Ectodermal cell (in vitro differentiated cells): Measurements from ENCODE around the gene CCDC89.

Source experiments
- H3K27ac ChIP-seq: 2 replicates; pipeline ENCODE4 v1.7.0; 2013; ENCODE audit warnings: mild to moderate bottlenecking, low read depth, low read length; ENCODE audit not compliant: insufficient read depth, poor library complexity, severe bottlenecking
- H3K27me3 ChIP-seq: 2 replicates; pipeline ENCODE4 v1.7.0; 2013; ENCODE audit warnings: mild to moderate bottlenecking, low read length; ENCODE audit not compliant: insufficient read depth, control insufficient read depth, poor library complexity, severe bottlenecking
- H3K36me3 ChIP-seq: one replicate; pipeline ENCODE4 v1.7.0; 2013; ENCODE audit warnings: low read length; ENCODE audit not compliant: control insufficient read depth, insufficient read depth
- H3K4me1 ChIP-seq: one replicate; pipeline ENCODE4 v1.7.0; 2013; ENCODE audit warnings: low read length; ENCODE audit not compliant: control insufficient read depth, insufficient read depth
- H3K4me3 ChIP-seq: 2 replicates; pipeline ENCODE4 v1.7.0; 2013; ENCODE audit warnings: low read depth, low read length, control low read depth; ENCODE audit not compliant: insufficient read depth
- H3K9me3 ChIP-seq: 2 replicates; pipeline ENCODE4 v1.7.0; 2013; ENCODE audit warnings: mild to moderate bottlenecking, low read length, moderate library complexity; ENCODE audit not compliant: control insufficient read depth
- WGBS, 2 experiments: methylation state at CpG; one replicate each; pipeline ENCODE4 v1.1.7; 2013; ENCODE audit warnings: missing lambda C conversion rate in 2 of 2; 5-methylcytosine and 5-hydroxymethylcytosine counted together

The CCDC89 gene

GRCh38 chr11:85717429-85717828 lies 31.4 kb upstream of the CCDC89 start:
- Histone ChIP-seq H3K36me3 (no peaks in the 10 kb centered on the region), H3K27me3 (no peaks in the 10 kb centered on the region), H3K4me1 (peaks cover 39% of the 10 kb centered on the region), H3K9me3 (no peaks in the 10 kb centered on the region), H3K27ac (no peak overlapping the region), H3K4me3 (no peak overlapping the region)
- WGBS, 2 experiments = 90 to 93% methylated on average over 2 of the region's 2 CpGs

DNA sequence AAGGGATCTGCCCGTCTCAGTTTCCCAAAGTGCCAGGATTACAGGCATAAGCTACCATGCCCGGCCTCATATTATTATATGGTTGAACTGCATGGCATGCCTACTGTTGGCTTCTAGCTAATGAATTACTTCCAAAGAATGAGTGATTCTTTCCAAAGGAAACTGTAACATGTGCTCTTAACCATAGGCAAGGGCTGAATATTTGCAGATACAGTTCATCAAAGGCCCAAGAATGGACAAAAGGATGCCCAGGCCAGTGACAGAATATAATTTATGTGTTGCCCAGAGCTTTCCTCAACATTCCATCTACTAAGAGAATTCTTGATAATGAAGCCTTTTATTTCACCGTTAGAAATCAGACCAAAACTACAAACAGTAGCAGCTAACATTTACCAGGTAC lies 27.0 kb upstream of the CCDC89 start:
- no peaks in the 10 kb centered on the region for H3K9me3 ChIP-seq
- no peak overlapping the region for H3K4me3 ChIP-seq
- no peak overlapping the region for H3K27ac ChIP-seq
- no peaks in the 10 kb centered on the region for H3K36me3 ChIP-seq
- H3K4me1 ChIP-seq = peaks cover 20% of the 10 kb centered on the region
- no peaks in the 10 kb centered on the region for H3K27me3 ChIP-seq
- 93 to 95% methylated on average over 3 of the region's 3 CpGs for WGBS, 2 experiments

- no peaks in the 10 kb centered on the region for H3K27me3 ChIP-seq
- WGBS, 2 experiments = 87 to 95% methylated on average over 5 of the region's 5 CpGs
- H3K27ac ChIP-seq = no peak overlapping the region
- H3K9me3 ChIP-seq = no peaks in the 10 kb centered on the region
- H3K4me1 ChIP-seq = peaks cover 2% of the 10 kb centered on the region
- no peak overlapping the region for H3K4me3 ChIP-seq
- no peaks in the 10 kb centered on the region for H3K36me3 ChIP-seq
Measured at GRCh38 chr11:85710917-85711316, 24.9 kb upstream of the CCDC89 start.

DNA sequence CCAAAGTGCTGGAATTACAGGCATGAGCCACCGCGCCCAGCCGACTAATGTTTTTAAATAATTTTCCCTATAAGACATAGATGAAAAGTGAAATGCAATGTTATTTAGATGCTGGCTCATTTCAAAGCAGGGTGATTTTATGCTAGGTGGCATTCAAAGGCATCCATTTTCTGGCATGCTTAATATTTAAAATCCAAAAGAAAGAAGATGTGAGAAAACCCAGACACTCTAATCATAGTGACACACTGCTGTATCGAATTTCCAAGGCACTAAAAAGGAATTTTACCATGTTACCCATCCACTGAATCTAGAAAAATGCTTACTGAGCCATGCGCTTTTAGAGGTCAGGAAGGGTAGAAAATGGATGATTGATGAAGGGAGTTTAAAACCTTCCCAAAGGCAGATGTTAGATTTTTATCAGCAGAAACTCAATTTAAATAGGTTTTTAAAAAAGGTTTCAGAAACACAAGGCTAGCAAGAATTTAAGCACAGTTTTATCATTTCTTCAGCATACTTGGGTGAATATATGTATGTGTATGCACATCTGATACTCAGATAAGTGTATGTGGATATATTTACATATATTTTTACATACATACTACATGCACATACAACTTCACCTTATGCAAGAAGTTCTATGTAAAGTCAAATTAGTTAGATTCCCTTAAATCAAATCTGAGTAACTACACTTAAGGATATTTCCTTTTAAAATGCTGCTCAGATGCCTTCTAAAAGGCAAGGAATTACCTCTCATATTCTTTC lies 24.1 kb upstream of the CCDC89 start:
- Histone ChIP-seq H3K27me3 (no peaks in the 10 kb centered on the region), H3K9me3 (no peaks in the 10 kb centered on the region), H3K36me3 (no peaks in the 10 kb centered on the region), H3K4me3 (no peak overlapping the region), H3K27ac (no peak overlapping the region), H3K4me1 (no peaks in the 10 kb centered on the region)
- WGBS, 2 experiments = 90 to 100% methylated on average over 4 to 5 of the region's 5 CpGs

GRCh38 chr11:85705800-85706199 lies 19.8 kb upstream of the CCDC89 start:
- no peaks in the 10 kb centered on the region for H3K36me3 ChIP-seq
- no peaks in the 10 kb centered on the region for H3K4me1 ChIP-seq
- no peaks in the 10 kb centered on the region for H3K27me3 ChIP-seq
- H3K27ac ChIP-seq = no peak overlapping the region
- H3K4me3 ChIP-seq = no peak overlapping the region
- H3K9me3 ChIP-seq = no peaks in the 10 kb centered on the region

DNA sequence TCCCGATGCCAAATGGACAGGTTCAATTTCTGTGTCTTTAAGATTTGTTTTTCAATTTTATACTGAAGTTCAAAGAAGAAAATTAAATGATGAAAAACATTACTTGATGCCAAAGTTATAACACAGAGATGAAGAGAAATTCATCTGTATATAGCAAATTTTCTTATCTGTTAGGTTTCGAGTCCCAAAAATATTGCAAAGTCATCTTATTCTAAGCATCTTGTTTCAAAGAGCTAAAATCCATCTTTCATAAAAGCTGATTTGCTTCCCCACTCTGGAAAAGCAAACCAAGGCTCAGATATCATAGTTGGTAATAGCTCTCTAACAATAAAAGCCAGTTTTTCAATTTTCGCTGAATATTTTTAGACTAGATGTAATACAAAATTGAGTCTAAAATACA lies 19.0 kb upstream of the CCDC89 start:
- Histone ChIP-seq H3K27ac (no peak overlapping the region), H3K27me3 (no peaks in the 10 kb centered on the region), H3K36me3 (no peaks in the 10 kb centered on the region), H3K9me3 (no peaks in the 10 kb centered on the region), H3K4me3 (no peak overlapping the region), H3K4me1 (no peaks in the 10 kb centered on the region)
- 94 to 100% methylated on average over 2 to 3 of the region's 3 CpGs for WGBS, 2 experiments

DNA sequence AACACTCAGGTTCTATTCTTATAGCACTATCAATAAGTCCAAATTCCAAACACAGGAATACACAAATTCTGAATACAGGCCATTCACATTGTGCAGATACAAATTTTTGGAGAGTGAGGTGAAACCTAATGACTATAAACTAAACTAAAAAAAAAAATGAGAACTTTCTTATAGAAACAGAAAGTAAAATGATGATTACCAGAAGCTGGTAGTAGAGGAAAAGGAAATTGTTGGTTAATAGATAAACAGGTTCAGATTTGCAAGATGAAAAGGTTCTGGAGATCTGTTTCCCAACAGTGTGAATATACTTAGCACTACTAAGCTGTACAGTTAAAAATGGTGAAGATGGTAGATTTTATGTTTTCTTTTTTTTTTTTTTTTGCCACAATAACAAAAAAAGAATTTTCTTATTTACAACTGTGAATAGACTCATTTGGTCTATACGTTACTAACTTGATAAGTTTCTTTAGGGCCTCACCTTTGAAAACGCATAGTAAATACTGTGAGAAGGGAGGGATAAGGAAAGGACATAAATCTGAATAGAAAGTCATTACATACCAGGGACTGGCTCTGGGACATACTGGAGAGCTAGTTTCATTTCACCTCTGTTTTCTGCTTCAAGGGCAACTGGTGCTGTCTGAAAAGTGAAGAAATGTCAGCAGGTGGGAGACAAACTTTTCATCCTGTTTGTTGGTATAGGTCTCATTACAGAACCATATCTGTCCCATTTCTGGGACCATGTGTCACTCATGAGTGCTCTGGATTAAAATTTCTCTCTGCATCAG lies 14.2 kb upstream of the CCDC89 start:
- Histone ChIP-seq H3K4me1 (no peaks in the 10 kb centered on the region), H3K36me3 (no peaks in the 10 kb centered on the region), H3K27me3 (no peaks in the 10 kb centered on the region), H3K9me3 (no peaks in the 10 kb centered on the region), H3K27ac (no peak overlapping the region), H3K4me3 (no peak overlapping the region)
- WGBS, 2 experiments = 86 to 88% methylated on average over 2 of the region's 2 CpGs

- 79 to 100% methylated on average over 1 of the region's 1 CpG for WGBS, 2 experiments
- Histone ChIP-seq H3K4me1 (no peaks in the 10 kb centered on the region), H3K9me3 (no peaks in the 10 kb centered on the region), H3K27ac (no peak overlapping the region), H3K4me3 (no peak overlapping the region), H3K27me3 (no peaks in the 10 kb centered on the region), H3K36me3 (no peaks in the 10 kb centered on the region)
Measured at GRCh38 chr11:85698195-85698594, 12.2 kb upstream of the CCDC89 start.

DNA sequence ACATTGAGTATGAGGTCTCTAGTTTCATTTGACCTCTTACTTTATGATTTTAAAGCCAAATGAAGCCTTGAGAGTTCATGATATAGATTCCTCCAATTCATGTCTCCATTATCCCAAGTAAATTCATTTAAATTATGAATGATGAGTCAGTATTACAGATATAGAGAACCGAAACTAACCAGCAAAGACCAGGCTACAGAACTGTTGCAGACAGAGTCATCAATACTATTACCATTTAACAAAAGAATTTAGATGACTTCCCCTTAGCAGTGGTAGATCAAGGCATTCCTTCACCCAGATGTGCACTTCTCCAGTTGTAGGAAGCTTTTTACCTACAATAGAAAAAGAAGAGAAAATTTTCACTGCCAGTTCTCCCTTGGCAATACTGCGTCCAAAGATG lies 11.8 kb upstream of the CCDC89 start:
- H3K27me3 ChIP-seq = no peaks in the 10 kb centered on the region
- no peak overlapping the region for H3K27ac ChIP-seq
- 75 to 100% methylated on average over 1 to 2 of the region's 2 CpGs for WGBS, 2 experiments
- no peaks in the 10 kb centered on the region for H3K36me3 ChIP-seq
- no peaks in the 10 kb centered on the region for H3K4me1 ChIP-seq
- no peaks in the 10 kb centered on the region for H3K9me3 ChIP-seq
- no peak overlapping the region for H3K4me3 ChIP-seq

GRCh38 chr11:85695546-85695945 lies 9.6 kb upstream of the CCDC89 start:
- Histone ChIP-seq H3K4me3 (no peak overlapping the region), H3K36me3 (no peaks in the 10 kb centered on the region), H3K9me3 (no peaks in the 10 kb centered on the region), H3K27me3 (no peaks in the 10 kb centered on the region), H3K27ac (no peak overlapping the region), H3K4me1 (no peaks in the 10 kb centered on the region)
